GM23338 (cell line): ENCODE measurements around the gene TTC8. TPM values are rescaled to one million over a fixed set of nuclear protein-coding genes. Genes with fewer than 3 reads are reported as not detected.

ENCODE experiments used
- ATAC-seq: fragments of 200-7000 bp; cut with Tn5 transposase; 3 replicates; pipeline ENCODE4 v1.9.1; 2020
- DNase-seq: peaks from one replicate; pipeline ENCODE4 v3.0.0-alpha.2; 2015; ENCODE audit warnings: low spot score
- H2AFZ ChIP-seq: fragments of 200-600 bp; sonication (generic); 2 replicates; pipeline ENCODE4 v1.8.0; 2016; ENCODE audit warnings: antibody characterized with exemption, mild to moderate bottlenecking, moderate library complexity
- H3F3A ChIP-seq: fragments of 200-600 bp; sonication (generic); replicated peaks from 2 replicates; pipeline ENCODE4 v1.8.0; 2017; ENCODE audit warnings: antibody characterized with exemption, mixed run types, low read depth
- H3K27ac ChIP-seq: fragments of 200-600 bp; sonication (generic); 2 replicates; pipeline ENCODE4 v1.6.1; 2016; ENCODE audit warnings: low read depth
- H3K27me3 ChIP-seq: fragments of 200-600 bp; sonication (generic); 2 replicates; pipeline ENCODE4 v1.8.0; 2016; ENCODE audit warnings: mild to moderate bottlenecking, mixed run types, moderate library complexity; ENCODE audit not compliant: insufficient read depth
- H3K36me3 ChIP-seq: fragments of 200-600 bp; sonication (generic); 2 replicates; pipeline ENCODE4 v1.8.0; 2016; ENCODE audit warnings: mild to moderate bottlenecking; ENCODE audit not compliant: insufficient read depth
- H3K4me1 ChIP-seq: fragments of 200-600 bp; sonication (generic); 2 replicates; pipeline ENCODE4 v1.8.0; 2016; ENCODE audit warnings: mild to moderate bottlenecking, moderate library complexity; ENCODE audit not compliant: insufficient read depth
- H3K4me2 ChIP-seq: fragments of 200-600 bp; sonication (generic); 2 replicates; pipeline ENCODE4 v1.7.1; 2017; ENCODE audit warnings: mixed run types
- H3K4me3 ChIP-seq: fragments of 200-600 bp; sonication (generic); 2 replicates; pipeline ENCODE4 v1.6.1; 2016; ENCODE audit warnings: mixed run types
- H3K79me2 ChIP-seq: fragments of 200-600 bp; sonication (generic); replicated peaks from 2 replicates; pipeline ENCODE4 v1.8.0; 2017; ENCODE audit warnings: mild to moderate bottlenecking; ENCODE audit not compliant: insufficient read depth
- H3K9me2 ChIP-seq: fragments of 200-600 bp; sonication (generic); 2 replicates; pipeline ENCODE4 v1.8.0; 2017; ENCODE audit not compliant: insufficient read depth
- H4K20me1 ChIP-seq: fragments of 200-600 bp; sonication (generic); replicated peaks from 2 replicates; pipeline ENCODE4 v1.8.0; 2017; ENCODE audit warnings: mild to moderate bottlenecking; ENCODE audit not compliant: insufficient read depth
- H3K27ac Mint-ChIP-seq: 2 replicates; pipeline ENCODE4 v1.8.0; 2020; ENCODE audit warnings: inconsistent platforms, mild to moderate bottlenecking, moderate library complexity, mixed read lengths
- H3K27me3 Mint-ChIP-seq: 3 replicates; pipeline ENCODE4 v1.8.0; 2022; ENCODE audit warnings: low read depth, mild to moderate bottlenecking, moderate library complexity, mixed read lengths, inconsistent platforms; ENCODE audit not compliant: insufficient read depth, poor library complexity
- H3K36me3 Mint-ChIP-seq: 3 replicates; pipeline ENCODE4 v1.8.0; 2021; ENCODE audit warnings: low read depth, mild to moderate bottlenecking, inconsistent platforms, moderate library complexity, mixed read lengths
- H3K4me1 Mint-ChIP-seq: 3 replicates; pipeline ENCODE4 v1.8.0; 2020; ENCODE audit warnings: mild to moderate bottlenecking, inconsistent platforms, mixed read lengths
- H3K4me3 Mint-ChIP-seq: 3 replicates; pipeline ENCODE4 v1.8.0; 2021; ENCODE audit warnings: moderate library complexity, mild to moderate bottlenecking, inconsistent platforms, mixed read lengths
- H3K9me3 Mint-ChIP-seq: 3 replicates; pipeline ENCODE4 v1.8.0; 2020; ENCODE audit warnings: moderate library complexity, mild to moderate bottlenecking, inconsistent platforms, mixed read lengths
- EZH2 ChIP-seq: fragments of 200-600 bp; sonication (generic); IDR thresholded peaks from one replicate; pipeline ENCODE4 v1.8.0; 2017; ENCODE audit warnings: antibody characterized with exemption, mild to moderate bottlenecking, low read depth; ENCODE audit not compliant: unreplicated experiment
- EZH2phosphoT487 ChIP-seq: fragments of 200-600 bp; sonication (generic); IDR thresholded peaks from one replicate; pipeline ENCODE4 v1.8.1; 2018; ENCODE audit warnings: antibody characterized with exemption; ENCODE audit not compliant: unreplicated experiment
- JUNB ChIP-seq: IDR thresholded peaks from one replicate; pipeline ENCODE4 v1.6.1; 2016; ENCODE audit warnings: antibody characterized with exemption; ENCODE audit not compliant: unreplicated experiment
- NANOG ChIP-seq: IDR thresholded peaks from 2 replicates; pipeline ENCODE4 v1.6.1; 2016; ENCODE audit warnings: antibody characterized with exemption, borderline replicate concordance
- STAT1 ChIP-seq: IDR thresholded peaks from one replicate; pipeline ENCODE4 v1.6.1; 2016; ENCODE audit warnings: antibody characterized with exemption; ENCODE audit not compliant: unreplicated experiment
- ZNF114 ChIP-seq: fragments of 250-450 bp; sonication (Bioruptor Pico); IDR thresholded peaks from 2 replicates; pipeline ENCODE4 v1.5.0; 2020; ENCODE audit warnings: mild to moderate bottlenecking, moderate library complexity
- ZNF331 ChIP-seq: fragments of 250-450 bp; sonication (Bioruptor Pico); IDR thresholded peaks from 2 replicates; pipeline ENCODE4 v1.5.0; 2020; ENCODE audit warnings: low read depth, mild to moderate bottlenecking, moderate library complexity
- polyA plus RNA-seq: library from polyadenylated mRNA; unstranded; fragments of >200 nt; fragmentation: Nextera tagmentation; extraction: Ambion mirVana; gene quantifications from 2 replicates; pipeline ENCODE4 v1.2.1, GENCODE V29; 2016
- total RNA-seq: library from RNA; depleted of rRNA; stranded (reverse); fragments of >200 nt; shearing (Covaris generic); gene quantifications from 2 replicates; pipeline ENCODE4 v1.2.3, GENCODE V29; 2014
- TF ChIP-seq, protein P1 (sequence below): fragments of 250-450 bp; sonication (Bioruptor Pico); IDR thresholded peaks from 2 replicates; pipeline ENCODE4 v1.5.0; 2020; ENCODE audit warnings: mild to moderate bottlenecking, moderate library complexity
- TF ChIP-seq, protein P2 (sequence below), 2 experiments: fragments of 200-600 bp in 1 of 2; sonication (generic) in 1 of 2; conservative IDR thresholded peaks; 2 replicates each; pipeline versions ENCODE4 v1.5.1 to v1.6.1; 2016 to 2017; ENCODE audit warnings: antibody characterized with exemption in 2 of 2, low read depth in 2 of 2, mild to moderate bottlenecking in 2 of 2, moderate library complexity in 1 of 2
- TF ChIP-seq, protein P3 (sequence below): IDR thresholded peaks from one replicate; pipeline ENCODE4 v1.6.1; 2018; ENCODE audit warnings: antibody characterized with exemption; ENCODE audit not compliant: unreplicated experiment

TTC8 gene
- total and polyA plus RNA-seq, 2 experiments from 2014 or later, result 7.5 to 10.5 TPM

DNA sequence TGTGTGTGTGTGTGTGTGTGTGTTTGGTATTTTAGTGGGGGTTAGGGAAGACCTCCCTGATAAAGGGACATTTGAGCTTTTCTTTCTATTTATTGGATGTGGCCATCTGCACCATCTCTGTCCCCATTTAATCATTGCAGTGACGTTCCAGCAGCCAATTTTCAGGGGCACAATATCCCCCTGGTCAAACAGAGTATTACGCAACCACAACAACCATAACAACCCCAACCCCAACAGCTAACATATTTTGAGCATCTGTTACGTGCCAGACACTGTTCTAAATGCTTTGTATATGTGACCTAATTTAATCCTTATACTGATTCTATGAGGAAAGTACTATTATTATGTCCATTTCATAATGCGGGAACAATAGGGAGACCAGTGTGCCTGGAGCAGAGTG lies 87.4 kb downstream of the TTC8 start:
- Histone ChIP-seq H3K4me2 (no peak overlapping the region), H3K27me3 (no peaks in the 10 kb centered on the region), H3K27ac (no peak overlapping the region), H4K20me1 (no peaks in the 10 kb centered on the region), H2AFZ (no peak overlapping the region), H3F3A (no peaks in the 10 kb centered on the region), H3K9me2 (peaks cover 10% of the 10 kb centered on the region), H3K36me3 (no peaks in the 10 kb centered on the region; the same call in 1 of the 2 replicates), H3K79me2 (no peaks in the 10 kb centered on the region), H3K4me1 (no peaks in the 10 kb centered on the region), H3K4me3 (no peak overlapping the region)
- DNase-seq (no peak), ATAC-seq (no peak)
- Mint-ChIP-seq H3K4me1 (no peaks in the 10 kb centered on the region), H3K27ac (no peak overlapping the region), H3K9me3 (peaks cover 6% of the 10 kb centered on the region; the same call in 2 of the 3 replicates), H3K36me3 (no peaks in the 10 kb centered on the region), H3K27me3 (peaks cover 3% of the 10 kb centered on the region), H3K4me3 (no peak overlapping the region)
- TF ChIP-seq ZNF331 (CRISPR knock-in tag) (no peak), EZH2phosphoT487 (no peak), STAT1 (no peak), JUNB (no peak), ZNF114 (CRISPR knock-in tag) (no peak), EZH2 (no peak), NANOG (no peak)
- TF ChIP-seq, protein P1, sequence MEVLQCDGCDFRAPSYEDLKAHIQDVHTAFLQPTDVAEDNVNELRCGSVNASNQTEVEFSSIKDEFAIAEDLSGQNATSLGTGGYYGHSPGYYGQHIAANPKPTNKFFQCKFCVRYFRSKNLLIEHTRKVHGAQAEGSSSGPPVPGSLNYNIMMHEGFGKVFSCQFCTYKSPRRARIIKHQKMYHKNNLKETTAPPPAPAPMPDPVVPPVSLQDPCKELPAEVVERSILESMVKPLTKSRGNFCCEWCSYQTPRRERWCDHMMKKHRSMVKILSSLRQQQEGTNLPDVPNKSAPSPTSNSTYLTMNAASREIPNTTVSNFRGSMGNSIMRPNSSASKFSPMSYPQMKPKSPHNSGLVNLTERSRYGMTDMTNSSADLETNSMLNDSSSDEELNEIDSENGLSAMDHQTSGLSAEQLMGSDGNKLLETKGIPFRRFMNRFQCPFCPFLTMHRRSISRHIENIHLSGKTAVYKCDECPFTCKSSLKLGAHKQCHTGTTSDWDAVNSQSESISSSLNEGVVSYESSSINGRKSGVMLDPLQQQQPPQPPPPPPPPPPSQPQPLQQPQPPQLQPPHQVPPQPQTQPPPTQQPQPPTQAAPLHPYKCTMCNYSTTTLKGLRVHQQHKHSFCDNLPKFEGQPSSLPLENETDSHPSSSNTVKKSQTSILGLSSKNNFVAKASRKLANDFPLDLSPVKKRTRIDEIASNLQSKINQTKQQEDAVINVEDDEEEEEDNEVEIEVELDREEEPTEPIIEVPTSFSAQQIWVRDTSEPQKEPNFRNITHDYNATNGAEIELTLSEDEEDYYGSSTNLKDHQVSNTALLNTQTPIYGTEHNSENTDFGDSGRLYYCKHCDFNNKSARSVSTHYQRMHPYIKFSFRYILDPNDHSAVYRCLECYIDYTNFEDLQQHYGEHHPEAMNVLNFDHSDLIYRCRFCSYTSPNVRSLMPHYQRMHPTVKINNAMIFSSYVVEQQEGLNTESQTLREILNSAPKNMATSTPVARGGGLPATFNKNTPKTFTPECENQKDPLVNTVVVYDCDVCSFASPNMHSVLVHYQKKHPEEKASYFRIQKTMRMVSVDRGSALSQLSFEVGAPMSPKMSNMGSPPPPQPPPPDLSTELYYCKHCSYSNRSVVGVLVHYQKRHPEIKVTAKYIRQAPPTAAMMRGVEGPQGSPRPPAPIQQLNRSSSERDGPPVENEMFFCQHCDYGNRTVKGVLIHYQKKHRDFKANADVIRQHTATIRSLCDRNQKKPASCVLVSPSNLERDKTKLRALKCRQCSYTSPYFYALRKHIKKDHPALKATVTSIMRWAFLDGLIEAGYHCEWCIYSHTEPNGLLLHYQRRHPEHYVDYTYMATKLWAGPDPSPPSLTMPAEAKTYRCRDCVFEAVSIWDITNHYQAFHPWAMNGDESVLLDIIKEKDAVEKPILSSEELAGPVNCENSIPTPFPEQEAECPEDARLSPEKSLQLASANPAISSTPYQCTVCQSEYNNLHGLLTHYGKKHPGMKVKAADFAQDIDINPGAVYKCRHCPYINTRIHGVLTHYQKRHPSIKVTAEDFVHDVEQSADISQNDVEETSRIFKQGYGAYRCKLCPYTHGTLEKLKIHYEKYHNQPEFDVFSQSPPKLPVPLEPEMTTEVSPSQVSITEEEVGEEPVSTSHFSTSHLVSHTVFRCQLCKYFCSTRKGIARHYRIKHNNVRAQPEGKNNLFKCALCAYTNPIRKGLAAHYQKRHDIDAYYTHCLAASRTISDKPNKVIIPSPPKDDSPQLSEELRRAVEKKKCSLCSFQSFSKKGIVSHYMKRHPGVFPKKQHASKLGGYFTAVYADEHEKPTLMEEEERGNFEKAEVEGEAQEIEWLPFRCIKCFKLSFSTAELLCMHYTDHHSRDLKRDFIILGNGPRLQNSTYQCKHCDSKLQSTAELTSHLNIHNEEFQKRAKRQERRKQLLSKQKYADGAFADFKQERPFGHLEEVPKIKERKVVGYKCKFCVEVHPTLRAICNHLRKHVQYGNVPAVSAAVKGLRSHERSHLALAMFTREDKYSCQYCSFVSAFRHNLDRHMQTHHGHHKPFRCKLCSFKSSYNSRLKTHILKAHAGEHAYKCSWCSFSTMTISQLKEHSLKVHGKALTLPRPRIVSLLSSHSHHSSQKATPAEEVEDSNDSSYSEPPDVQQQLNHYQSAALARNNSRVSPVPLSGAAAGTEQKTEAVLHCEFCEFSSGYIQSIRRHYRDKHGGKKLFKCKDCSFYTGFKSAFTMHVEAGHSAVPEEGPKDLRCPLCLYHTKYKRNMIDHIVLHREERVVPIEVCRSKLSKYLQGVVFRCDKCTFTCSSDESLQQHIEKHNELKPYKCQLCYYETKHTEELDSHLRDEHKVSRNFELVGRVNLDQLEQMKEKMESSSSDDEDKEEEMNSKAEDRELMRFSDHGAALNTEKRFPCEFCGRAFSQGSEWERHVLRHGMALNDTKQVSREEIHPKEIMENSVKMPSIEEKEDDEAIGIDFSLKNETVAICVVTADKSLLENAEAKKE, result no peak
- TF ChIP-seq, protein P2, sequence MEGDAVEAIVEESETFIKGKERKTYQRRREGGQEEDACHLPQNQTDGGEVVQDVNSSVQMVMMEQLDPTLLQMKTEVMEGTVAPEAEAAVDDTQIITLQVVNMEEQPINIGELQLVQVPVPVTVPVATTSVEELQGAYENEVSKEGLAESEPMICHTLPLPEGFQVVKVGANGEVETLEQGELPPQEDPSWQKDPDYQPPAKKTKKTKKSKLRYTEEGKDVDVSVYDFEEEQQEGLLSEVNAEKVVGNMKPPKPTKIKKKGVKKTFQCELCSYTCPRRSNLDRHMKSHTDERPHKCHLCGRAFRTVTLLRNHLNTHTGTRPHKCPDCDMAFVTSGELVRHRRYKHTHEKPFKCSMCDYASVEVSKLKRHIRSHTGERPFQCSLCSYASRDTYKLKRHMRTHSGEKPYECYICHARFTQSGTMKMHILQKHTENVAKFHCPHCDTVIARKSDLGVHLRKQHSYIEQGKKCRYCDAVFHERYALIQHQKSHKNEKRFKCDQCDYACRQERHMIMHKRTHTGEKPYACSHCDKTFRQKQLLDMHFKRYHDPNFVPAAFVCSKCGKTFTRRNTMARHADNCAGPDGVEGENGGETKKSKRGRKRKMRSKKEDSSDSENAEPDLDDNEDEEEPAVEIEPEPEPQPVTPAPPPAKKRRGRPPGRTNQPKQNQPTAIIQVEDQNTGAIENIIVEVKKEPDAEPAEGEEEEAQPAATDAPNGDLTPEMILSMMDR (conservative IDR thresholded peaks at IDR 0.05; ENCODE audit: low read depth in 2 of 2), result no peak
- TF ChIP-seq, protein P3, sequence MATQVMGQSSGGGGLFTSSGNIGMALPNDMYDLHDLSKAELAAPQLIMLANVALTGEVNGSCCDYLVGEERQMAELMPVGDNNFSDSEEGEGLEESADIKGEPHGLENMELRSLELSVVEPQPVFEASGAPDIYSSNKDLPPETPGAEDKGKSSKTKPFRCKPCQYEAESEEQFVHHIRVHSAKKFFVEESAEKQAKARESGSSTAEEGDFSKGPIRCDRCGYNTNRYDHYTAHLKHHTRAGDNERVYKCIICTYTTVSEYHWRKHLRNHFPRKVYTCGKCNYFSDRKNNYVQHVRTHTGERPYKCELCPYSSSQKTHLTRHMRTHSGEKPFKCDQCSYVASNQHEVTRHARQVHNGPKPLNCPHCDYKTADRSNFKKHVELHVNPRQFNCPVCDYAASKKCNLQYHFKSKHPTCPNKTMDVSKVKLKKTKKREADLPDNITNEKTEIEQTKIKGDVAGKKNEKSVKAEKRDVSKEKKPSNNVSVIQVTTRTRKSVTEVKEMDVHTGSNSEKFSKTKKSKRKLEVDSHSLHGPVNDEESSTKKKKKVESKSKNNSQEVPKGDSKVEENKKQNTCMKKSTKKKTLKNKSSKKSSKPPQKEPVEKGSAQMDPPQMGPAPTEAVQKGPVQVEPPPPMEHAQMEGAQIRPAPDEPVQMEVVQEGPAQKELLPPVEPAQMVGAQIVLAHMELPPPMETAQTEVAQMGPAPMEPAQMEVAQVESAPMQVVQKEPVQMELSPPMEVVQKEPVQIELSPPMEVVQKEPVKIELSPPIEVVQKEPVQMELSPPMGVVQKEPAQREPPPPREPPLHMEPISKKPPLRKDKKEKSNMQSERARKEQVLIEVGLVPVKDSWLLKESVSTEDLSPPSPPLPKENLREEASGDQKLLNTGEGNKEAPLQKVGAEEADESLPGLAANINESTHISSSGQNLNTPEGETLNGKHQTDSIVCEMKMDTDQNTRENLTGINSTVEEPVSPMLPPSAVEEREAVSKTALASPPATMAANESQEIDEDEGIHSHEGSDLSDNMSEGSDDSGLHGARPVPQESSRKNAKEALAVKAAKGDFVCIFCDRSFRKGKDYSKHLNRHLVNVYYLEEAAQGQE, result no peak
